ENCODE measurements around the gene NLGN3.

NLGN3 gene

DNA sequence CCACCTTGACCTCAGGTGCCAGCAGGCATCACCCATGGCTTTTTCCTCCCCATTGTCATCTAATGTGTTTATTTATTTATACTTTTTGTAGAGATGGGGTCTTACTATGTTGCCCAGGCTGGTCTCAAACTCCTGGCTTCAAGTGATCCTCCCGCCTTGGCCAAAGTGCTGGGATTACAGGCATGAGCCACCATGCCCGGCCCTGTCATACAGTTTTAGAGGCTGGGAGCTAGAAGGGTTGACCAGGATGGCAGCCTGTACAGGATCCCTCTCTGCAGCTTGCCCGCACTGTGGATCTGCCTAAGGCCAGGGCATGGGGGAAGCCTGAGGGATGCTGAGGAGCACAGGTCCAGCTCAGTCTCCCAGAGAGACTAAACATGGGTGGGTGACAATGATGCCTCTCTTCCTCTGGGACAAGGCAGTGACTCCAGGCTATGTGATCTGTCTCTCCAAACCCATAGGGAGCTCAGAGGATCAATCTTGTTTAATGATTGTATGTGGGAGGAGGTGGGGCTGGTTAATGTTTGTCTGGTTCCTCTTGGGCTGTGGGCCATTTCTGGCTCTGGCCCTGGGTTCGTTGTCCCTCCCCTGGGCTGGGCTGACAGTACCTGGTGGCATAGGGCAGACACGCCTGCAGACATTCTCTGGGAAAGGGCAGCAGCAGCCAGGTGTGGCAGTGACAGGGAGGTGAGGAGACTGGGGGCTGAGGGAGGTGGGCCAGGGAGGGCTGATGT, 70.1 kb downstream of the NLGN3 start:
- Histone ChIP-seq H3K27me3 (ENCODE audit: low read depth, low read length) (peaks cover 11% of the 10 kb centered on the region; the same call in 1 of the 2 replicates), H3K9ac (ENCODE audit: low read length) (no peak overlapping the region), H4K20me1 (ENCODE audit: insufficient read depth, low read length) (no peaks in the 10 kb centered on the region), H3K79me2 (ENCODE audit: low read length) (no peaks in the 10 kb centered on the region), H3K27ac (ENCODE audit: low read length) (no peak overlapping the region), H2AFZ (ENCODE audit: low read depth, low read length) (no peak overlapping the region), H3K4me3 (ENCODE audit: low read length) (no peak overlapping the region), H3K4me2 (ENCODE audit: low read length) (no peak overlapping the region), H3K9me3 (ENCODE audit: insufficient read depth, low read length) (no peaks in the 10 kb centered on the region), H3K4me1 (ENCODE audit: low read length) (no peaks in the 10 kb centered on the region), H3K36me3 (replicated peaks; ENCODE audit: low read depth, low read length) (no peaks in the 10 kb centered on the region)
- TF ChIP-seq EZH2phosphoT487 (IDR thresholded peaks at IDR 0.05; ENCODE audit: low read depth), result no peak
- TF ChIP-seq, protein P1, sequence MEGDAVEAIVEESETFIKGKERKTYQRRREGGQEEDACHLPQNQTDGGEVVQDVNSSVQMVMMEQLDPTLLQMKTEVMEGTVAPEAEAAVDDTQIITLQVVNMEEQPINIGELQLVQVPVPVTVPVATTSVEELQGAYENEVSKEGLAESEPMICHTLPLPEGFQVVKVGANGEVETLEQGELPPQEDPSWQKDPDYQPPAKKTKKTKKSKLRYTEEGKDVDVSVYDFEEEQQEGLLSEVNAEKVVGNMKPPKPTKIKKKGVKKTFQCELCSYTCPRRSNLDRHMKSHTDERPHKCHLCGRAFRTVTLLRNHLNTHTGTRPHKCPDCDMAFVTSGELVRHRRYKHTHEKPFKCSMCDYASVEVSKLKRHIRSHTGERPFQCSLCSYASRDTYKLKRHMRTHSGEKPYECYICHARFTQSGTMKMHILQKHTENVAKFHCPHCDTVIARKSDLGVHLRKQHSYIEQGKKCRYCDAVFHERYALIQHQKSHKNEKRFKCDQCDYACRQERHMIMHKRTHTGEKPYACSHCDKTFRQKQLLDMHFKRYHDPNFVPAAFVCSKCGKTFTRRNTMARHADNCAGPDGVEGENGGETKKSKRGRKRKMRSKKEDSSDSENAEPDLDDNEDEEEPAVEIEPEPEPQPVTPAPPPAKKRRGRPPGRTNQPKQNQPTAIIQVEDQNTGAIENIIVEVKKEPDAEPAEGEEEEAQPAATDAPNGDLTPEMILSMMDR (IDR thresholded peaks at IDR 0.05; ENCODE audit: low read depth, low read length), result no peak

- Histone ChIP-seq H3K36me3 (replicated peaks; ENCODE audit: low read depth, low read length) (no peaks in the 10 kb centered on the region), H2AFZ (ENCODE audit: low read depth, low read length) (no peak overlapping the region), H3K4me1 (ENCODE audit: low read length) (no peaks in the 10 kb centered on the region), H3K9ac (ENCODE audit: low read length) (no peak overlapping the region), H4K20me1 (ENCODE audit: insufficient read depth, low read length) (no peaks in the 10 kb centered on the region), H3K9me3 (ENCODE audit: insufficient read depth, low read length) (no peaks in the 10 kb centered on the region), H3K27me3 (ENCODE audit: low read depth, low read length) (peaks cover 11% of the 10 kb centered on the region; the same call in 1 of the 2 replicates), H3K4me3 (ENCODE audit: low read length) (no peak overlapping the region), H3K79me2 (ENCODE audit: low read length) (no peaks in the 10 kb centered on the region), H3K27ac (ENCODE audit: low read length) (no peak overlapping the region), H3K4me2 (ENCODE audit: low read length) (no peak overlapping the region)
- no peak for TF ChIP-seq EZH2phosphoT487 (IDR thresholded peaks at IDR 0.05; ENCODE audit: low read depth)
- TF ChIP-seq, protein P1 (IDR thresholded peaks at IDR 0.05; ENCODE audit: low read depth, low read length), result no peak
Observed at GRCh38 chrX:71215338-71215912, 70.8 kb downstream of the NLGN3 start.

- Histone ChIP-seq H3K4me3 (ENCODE audit: low read length) (no peak overlapping the region), H4K20me1 (ENCODE audit: insufficient read depth, low read length) (no peaks in the 10 kb centered on the region), H3K27me3 (ENCODE audit: low read depth, low read length) (peaks cover 11% of the 10 kb centered on the region; the same call in 1 of the 2 replicates), H3K27ac (ENCODE audit: low read length) (no peak overlapping the region), H3K4me2 (ENCODE audit: low read length) (no peak overlapping the region), H3K9ac (ENCODE audit: low read length) (no peak overlapping the region), H3K36me3 (replicated peaks; ENCODE audit: low read depth, low read length) (no peaks in the 10 kb centered on the region), H3K4me1 (ENCODE audit: low read length) (no peaks in the 10 kb centered on the region), H3K9me3 (ENCODE audit: insufficient read depth, low read length) (no peaks in the 10 kb centered on the region), H3K79me2 (ENCODE audit: low read length) (no peaks in the 10 kb centered on the region), H2AFZ (ENCODE audit: low read depth, low read length) (no peak overlapping the region)
- no peak for TF ChIP-seq EZH2phosphoT487 (IDR thresholded peaks at IDR 0.05; ENCODE audit: low read depth)
- TF ChIP-seq, protein P1 (IDR thresholded peaks at IDR 0.05; ENCODE audit: low read depth, low read length), result no peak
Observed at GRCh38 chrX:71216485-71216884, 71.8 kb downstream of the NLGN3 start.

GRCh38 chrX:71217298-71217697, 72.7 kb downstream of the NLGN3 start:
- Histone ChIP-seq H3K4me2 (ENCODE audit: low read length) (no peak overlapping the region), H3K4me3 (ENCODE audit: low read length) (no peak overlapping the region), H3K9me3 (ENCODE audit: insufficient read depth, low read length) (no peaks in the 10 kb centered on the region), H3K27me3 (ENCODE audit: low read depth, low read length) (peaks cover 11% of the 10 kb centered on the region; the same call in 1 of the 2 replicates), H3K36me3 (replicated peaks; ENCODE audit: low read depth, low read length) (no peaks in the 10 kb centered on the region), H3K4me1 (ENCODE audit: low read length) (no peaks in the 10 kb centered on the region), H3K79me2 (ENCODE audit: low read length) (no peaks in the 10 kb centered on the region), H2AFZ (ENCODE audit: low read depth, low read length) (no peak overlapping the region), H4K20me1 (ENCODE audit: insufficient read depth, low read length) (no peaks in the 10 kb centered on the region), H3K27ac (ENCODE audit: low read length) (no peak overlapping the region), H3K9ac (ENCODE audit: low read length) (no peak overlapping the region)
- TF ChIP-seq EZH2phosphoT487 (IDR thresholded peaks at IDR 0.05; ENCODE audit: low read depth), result no peak
- TF ChIP-seq, protein P1 (IDR thresholded peaks at IDR 0.05; ENCODE audit: low read depth, low read length), result no peak
